ENCODE measurements around the gene EYS. TPM values are rescaled to one million over a fixed set of nuclear protein-coding genes. Genes with fewer than 3 reads are reported as not detected.
"Not testable (repeated sequence)": the region's sequence is repeated elsewhere in the genome, so short reads cannot be mapped to it uniquely, and the experiment has no call there.

Gene EYS
- total RNA-seq, 1 donor from 2014 or later, result 0.31 TPM

DNA sequence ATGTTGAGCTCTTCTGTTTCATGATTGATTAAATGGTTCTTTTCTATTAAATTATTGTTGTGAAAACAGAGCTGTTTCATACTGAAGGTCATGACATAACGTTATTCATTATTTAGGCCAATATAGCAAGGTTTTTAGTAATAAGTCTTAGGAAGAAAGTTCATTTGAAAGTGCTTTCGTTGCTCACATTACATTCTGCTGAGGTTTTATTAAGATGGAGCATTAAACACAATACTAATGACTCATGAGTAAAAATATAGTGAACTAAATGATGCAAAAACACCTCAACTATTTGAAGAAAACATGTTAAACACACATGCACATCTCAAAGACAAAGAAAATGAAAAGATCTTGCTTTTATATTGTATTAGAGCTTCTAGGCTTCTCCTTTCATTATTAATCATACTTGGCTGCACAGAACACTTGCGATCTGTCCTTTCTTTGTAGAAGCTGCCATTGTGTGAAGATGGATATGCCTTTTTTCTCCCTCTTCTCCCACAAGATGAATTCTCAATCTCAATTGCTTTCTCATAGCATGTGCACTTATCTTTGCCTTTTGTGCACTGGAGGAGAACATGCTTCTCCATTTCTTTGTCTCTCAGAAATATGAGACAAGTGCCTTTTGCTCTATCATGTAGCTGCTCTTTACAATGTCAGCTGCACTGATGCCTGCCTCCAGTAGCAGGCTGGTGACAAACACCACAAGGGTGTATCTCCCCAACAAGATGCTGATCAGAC, 1759.1 kb downstream of the EYS start:
- DNase-seq (ENCODE audit: low spot score) (no peak), ATAC-seq (no peak)
- intact Hi-C loops (cut with DNase I), result no loop called here

DNA sequence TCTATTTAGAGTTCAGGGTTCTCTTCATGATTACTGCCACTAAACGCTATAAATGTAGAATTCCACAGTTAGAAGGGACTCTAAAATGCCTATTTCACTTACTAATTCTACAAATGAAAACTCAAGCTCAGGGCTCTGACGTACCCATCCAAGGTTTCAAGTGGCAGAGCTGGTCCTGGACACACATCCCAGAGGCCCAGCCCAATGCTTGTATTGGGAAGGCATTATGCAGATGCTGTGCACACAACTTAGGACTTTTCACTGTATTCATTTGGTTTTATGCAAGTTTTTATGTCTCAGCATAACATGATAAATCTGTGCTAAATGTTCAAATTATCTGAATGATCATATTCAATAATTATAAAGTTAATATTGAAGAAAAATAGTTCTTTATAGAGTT, 1761.0 kb downstream of the EYS start:
- ATAC-seq (no peak), DNase-seq (ENCODE audit: low spot score) (no peak)
- intact Hi-C loops (cut with DNase I), result no loop called here

GRCh38 chr6:63943826-63944225, 1763.2 kb downstream of the EYS start:
- DNase-seq (ENCODE audit: low spot score) (no peak), ATAC-seq (no peak)
- intact Hi-C loops (cut with DNase I), result no loop called here

- intact Hi-C loops (cut with DNase I), result no loop called here
- DNase-seq (ENCODE audit: low spot score), result no peak
- no peak for ATAC-seq
Measured at GRCh38 chr6:63941747-63942470, 1765.1 kb downstream of the EYS start.

DNA sequence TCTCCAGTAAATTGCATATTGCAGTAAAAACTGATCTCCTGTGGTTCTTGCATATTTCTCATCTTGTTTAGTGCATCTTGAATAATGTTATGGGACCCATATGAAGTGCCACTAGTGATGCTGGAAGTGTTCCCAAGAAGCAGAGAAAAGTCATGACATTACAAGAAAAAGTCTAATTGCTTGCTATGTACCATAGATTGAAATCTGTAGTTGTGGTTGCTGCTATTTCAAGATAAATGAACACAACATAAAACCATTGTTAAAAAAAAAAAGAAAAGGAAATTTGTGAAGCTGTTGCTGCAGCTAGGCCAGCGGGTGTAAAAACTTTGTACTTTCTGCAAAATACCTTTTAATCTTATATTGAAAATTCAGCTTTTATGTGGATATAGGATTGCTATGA, 1767.0 kb downstream of the EYS start:
- intact Hi-C loops (cut with DNase I), result no loop called here
- DNase-seq (ENCODE audit: low spot score), result no peak
- no peak for ATAC-seq

DNA sequence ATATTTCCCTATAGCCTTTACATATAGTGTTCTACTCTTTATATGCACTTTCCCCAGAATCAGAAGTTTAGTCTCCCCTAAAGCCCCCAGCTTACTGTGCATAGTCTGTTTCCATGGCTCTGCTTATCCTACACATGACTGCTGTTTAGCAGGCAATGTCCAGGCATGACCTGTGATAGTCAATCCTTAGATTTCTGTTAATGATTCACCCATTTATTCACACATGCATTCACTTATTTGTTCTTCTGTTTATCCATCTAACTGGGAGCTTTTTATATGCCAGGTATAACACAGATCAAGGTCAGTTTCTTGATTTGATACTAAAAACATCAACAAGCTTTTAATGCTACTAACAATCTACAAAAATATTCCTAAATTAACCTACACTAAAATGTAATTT, 1770.6 kb downstream of the EYS start:
- ATAC-seq (no peak), DNase-seq (ENCODE audit: low spot score) (no peak)
- intact Hi-C loops (cut with DNase I), result no loop called here

DNA sequence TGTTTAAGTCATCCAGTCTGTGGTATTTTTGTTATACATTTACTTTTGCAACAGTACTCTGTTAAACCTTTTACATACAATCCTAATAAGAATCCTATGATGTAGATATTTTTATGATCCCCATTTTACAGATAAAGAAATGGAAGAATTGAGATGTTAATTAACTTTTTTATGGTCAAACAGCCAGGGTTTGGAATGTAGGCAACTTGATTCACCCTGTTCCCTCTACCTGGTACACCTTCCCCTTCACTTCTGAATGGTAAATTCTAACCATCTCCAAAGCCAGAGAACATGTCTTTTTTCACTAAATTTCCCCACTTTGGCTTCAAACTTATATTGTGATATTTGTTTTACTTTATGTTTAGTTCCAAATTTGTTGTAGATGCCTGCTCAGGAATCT, 1771.3 kb downstream of the EYS start:
- ATAC-seq, result no peak
- DNase-seq (ENCODE audit: low spot score), result no peak
- intact Hi-C loops (cut with DNase I), result no loop called here

GRCh38 chr6:63933948-63934347, 1773.1 kb downstream of the EYS start:
- intact Hi-C loops (cut with DNase I); DNase-seq (ENCODE audit: low spot score); ATAC-seq: not testable (repeated sequence)

DNA sequence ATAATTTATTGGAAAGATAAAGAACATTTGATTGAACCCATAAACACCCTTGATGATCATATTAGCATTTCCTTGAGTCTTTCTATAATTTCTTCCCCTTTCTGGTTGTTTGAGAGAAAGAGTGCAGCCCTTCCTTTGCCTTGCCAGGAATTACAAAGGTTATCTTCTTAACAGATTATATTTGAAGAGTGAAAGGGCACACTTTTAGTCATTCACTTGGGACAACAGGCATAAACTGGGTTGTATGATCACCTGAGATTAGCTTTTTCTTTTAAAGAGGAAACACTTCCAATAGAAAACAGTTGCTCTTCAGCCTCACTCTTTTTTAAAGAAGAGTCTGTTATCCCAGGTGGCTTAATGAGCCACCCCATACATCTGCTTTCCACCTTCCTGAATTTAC, 1776.2 kb downstream of the EYS start:
- ATAC-seq (no peak), DNase-seq (ENCODE audit: low spot score) (no peak)
- intact Hi-C loops (cut with DNase I), result no loop called here

- DNase-seq (ENCODE audit: low spot score) (no peak), ATAC-seq (no peak)
- intact Hi-C loops (cut with DNase I), result no loop called here
Measured at GRCh38 chr6:63929111-63929510, 1777.9 kb downstream of the EYS start.

DNA sequence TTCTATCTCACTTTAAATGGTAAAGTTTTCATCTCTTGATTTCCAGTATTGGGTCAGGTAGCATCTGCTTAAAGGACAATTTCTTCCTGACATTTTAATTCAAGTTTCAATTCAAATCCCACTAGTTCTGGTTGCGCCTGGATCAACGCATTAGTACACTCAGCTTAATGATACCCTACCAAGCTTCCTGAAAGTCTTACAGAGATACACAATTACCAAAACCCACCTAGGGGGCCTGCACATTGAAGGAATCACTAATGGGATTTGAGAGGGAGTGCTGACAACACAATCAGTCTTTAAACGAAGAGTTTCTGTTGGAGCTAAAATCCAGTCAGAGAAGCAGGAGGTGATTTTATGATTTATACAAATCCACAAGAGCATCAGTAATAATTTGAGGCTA, 1778.4 kb downstream of the EYS start:
- ATAC-seq (no peak), DNase-seq (ENCODE audit: low spot score) (no peak)
- intact Hi-C loops (cut with DNase I), result no loop called here

GRCh38 chr6:63926950-63927927, 1779.8 kb downstream of the EYS start:
- intact Hi-C loops (cut with DNase I), result no loop called here
- no peak for DNase-seq (ENCODE audit: low spot score)
- no peak for ATAC-seq

GRCh38 chr6:63926258-63926780, 1780.7 kb downstream of the EYS start:
- DNase-seq (ENCODE audit: low spot score) (no peak), ATAC-seq (no peak)
- intact Hi-C loops (cut with DNase I), result no loop called here

- no peak for DNase-seq (ENCODE audit: low spot score)
- ATAC-seq, result no peak
- intact Hi-C loops (cut with DNase I), result no loop called here
Measured at GRCh38 chr6:63923139-63923739, 1783.8 kb downstream of the EYS start.

GRCh38 chr6:63919556-63920110, 1787.4 kb downstream of the EYS start:
- ATAC-seq, result no peak
- intact Hi-C loops (cut with DNase I), result no loop called here
- DNase-seq (ENCODE audit: low spot score), result no peak

- intact Hi-C loops (cut with DNase I), result no loop called here
- no peak for ATAC-seq
- DNase-seq (ENCODE audit: low spot score), result no peak
Measured at GRCh38 chr6:63912887-63913286, 1794.1 kb downstream of the EYS start.

DNA sequence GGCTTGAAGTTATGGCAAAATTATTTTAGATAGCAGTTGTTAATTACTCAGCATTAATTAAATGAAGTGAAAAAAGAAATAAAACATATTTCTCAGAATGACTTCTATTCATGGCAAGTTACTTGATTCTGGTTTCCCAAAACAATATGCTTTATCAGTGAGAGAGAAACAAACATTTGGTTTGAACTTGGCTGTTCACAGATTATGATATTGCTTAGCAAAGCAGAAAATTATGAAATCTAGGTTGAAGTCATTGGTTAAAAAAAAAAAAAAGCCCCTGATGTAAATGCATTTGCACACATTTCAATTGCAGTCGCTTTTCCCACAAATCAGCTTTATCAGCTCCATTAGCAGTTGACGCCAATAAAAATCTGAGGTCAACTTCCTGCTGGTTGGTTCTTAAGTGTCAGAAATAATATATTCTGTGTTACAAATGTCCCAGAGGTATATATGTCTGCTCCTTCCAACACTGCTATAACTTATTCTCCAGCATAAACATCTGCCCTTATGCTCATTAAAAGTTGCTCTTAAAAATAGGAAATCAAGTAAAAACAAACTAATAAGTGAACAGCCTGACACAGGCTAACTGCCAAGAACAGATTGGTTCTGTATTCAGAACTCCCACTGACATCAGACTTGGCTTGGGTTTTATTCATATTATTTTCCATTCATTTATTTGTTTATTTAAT, 1796.0 kb downstream of the EYS start:
- ATAC-seq (no peak), DNase-seq (ENCODE audit: low spot score) (no peak)
- intact Hi-C loops (cut with DNase I), result no loop called here

GRCh38 chr6:63904650-63905248, 1802.3 kb downstream of the EYS start:
- intact Hi-C loops (cut with DNase I), result no loop called here
- ATAC-seq (no peak), DNase-seq (ENCODE audit: low spot score) (no peak)

Data from sciatic nerve (tissue), 2 donors.